Fibroblast of villous mesenchyme (primary cell): ENCODE measurements around the gene DCAF8. TPM values are rescaled to one million over a fixed set of nuclear protein-coding genes. Genes with fewer than 3 reads are reported as not detected.

Experiments
- DNase-seq: peaks from one replicate; pipeline ENCODE4 v3.0.0-alpha.2; 2010; ENCODE audit warnings: low read depth
- H3K4me3 ChIP-seq: 2 replicates; pipeline ENCODE4 v1.5.1; 2011; ENCODE audit warnings: low read depth, mild to moderate bottlenecking, low read length
- total RNA-seq: library from RNA; depleted of rRNA; stranded (reverse); fragments of >200 nt; gene quantifications from 2 replicates; pipeline ENCODE4 v1.2.3, GENCODE V29; 2012
- TF ChIP-seq, protein P1 (sequence below): IDR thresholded peaks from 2 replicates; pipeline ENCODE4 v1.5.1; 2012; ENCODE audit warnings: low read depth, mild to moderate bottlenecking, low read length; ENCODE audit not compliant: insufficient read depth

DCAF8 gene
- total RNA-seq, 1 donor: 75.1 TPM

- H3K4me3 ChIP-seq: no peak overlapping the region
- TF ChIP-seq, protein P1, sequence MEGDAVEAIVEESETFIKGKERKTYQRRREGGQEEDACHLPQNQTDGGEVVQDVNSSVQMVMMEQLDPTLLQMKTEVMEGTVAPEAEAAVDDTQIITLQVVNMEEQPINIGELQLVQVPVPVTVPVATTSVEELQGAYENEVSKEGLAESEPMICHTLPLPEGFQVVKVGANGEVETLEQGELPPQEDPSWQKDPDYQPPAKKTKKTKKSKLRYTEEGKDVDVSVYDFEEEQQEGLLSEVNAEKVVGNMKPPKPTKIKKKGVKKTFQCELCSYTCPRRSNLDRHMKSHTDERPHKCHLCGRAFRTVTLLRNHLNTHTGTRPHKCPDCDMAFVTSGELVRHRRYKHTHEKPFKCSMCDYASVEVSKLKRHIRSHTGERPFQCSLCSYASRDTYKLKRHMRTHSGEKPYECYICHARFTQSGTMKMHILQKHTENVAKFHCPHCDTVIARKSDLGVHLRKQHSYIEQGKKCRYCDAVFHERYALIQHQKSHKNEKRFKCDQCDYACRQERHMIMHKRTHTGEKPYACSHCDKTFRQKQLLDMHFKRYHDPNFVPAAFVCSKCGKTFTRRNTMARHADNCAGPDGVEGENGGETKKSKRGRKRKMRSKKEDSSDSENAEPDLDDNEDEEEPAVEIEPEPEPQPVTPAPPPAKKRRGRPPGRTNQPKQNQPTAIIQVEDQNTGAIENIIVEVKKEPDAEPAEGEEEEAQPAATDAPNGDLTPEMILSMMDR: no peak
- no peak for DNase-seq
Observed at GRCh38 chr1:160187407-160187806, 74.9 kb downstream of the DCAF8 start.

GRCh38 chr1:160186729-160187128, 75.6 kb downstream of the DCAF8 start:
- H3K4me3 ChIP-seq: no peak overlapping the region
- TF ChIP-seq, protein P1: no peak
- DNase-seq: no peak

DNA sequence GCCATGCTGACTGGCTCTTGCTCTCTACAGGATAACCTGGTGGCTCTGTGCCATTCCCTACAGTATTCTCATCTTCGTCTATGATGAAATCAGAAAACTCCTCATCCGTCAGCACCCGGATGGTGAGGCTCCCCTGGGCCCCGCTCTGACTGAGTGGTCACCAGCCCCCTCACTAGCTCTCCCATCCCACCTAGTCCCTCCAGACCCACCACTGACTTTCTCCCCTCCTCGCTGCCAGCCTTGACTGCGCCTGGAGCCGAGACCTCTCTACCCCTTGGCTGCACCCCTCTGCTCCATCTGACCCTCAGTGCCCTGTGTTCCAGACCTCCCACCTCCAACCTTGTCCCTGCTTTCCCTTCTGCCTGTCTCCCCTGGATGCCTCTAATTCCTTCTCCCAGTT, 76.1 kb downstream of the DCAF8 start:
- DNase-seq: no peak
- TF ChIP-seq, protein P1: no peak
- H3K4me3 ChIP-seq: no peak overlapping the region

GRCh38 chr1:160179336-160179735, 83.0 kb downstream of the DCAF8 start:
- H3K4me3 ChIP-seq: no peak overlapping the region
- no peak for DNase-seq
- TF ChIP-seq, protein P1: no peak

- DNase-seq: no peak
- H3K4me3 ChIP-seq: no peak overlapping the region
- TF ChIP-seq, protein P1: no peak
Observed at GRCh38 chr1:160178731-160179130, 83.6 kb downstream of the DCAF8 start.

GRCh38 chr1:160177667-160178066, 84.7 kb downstream of the DCAF8 start:
- no peak for DNase-seq
- TF ChIP-seq, protein P1: no peak
- H3K4me3 ChIP-seq: no peak overlapping the region

DNA sequence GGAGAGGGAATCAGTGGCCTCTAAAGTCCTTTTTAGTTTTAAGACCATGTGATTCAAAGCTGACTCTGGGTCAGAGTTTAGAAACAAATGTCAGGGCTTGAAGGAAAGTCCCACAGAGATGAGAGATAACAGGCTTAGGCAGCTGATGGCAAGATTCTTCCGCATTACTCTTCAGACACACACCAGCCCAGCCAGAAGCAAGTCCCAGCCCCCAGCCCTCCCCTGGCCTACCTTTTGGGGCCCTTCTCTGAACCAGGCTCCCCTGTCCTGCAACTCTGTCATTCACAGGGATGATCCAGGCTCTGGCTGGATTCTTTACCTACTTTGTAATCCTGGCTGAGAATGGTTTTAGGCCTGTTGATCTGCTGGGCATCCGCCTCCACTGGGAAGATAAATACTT, 85.1 kb downstream of the DCAF8 start:
- DNase-seq: no peak
- no peak overlapping the region for H3K4me3 ChIP-seq
- TF ChIP-seq, protein P1: no peak
